ENCODE results near the gene AK9. TPM values are rescaled to one million over a fixed set of nuclear protein-coding genes. Genes with fewer than 3 reads are reported as not detected.

AK9 gene
- total and polyA plus RNA-seq, 2 of the 4 experiments (the other 2 are of a cell fraction): 1.7 to 1.8 TPM

- POLR2A ChIA-PET (ENCODE audit: unreplicated experiment): no interaction called here
- no peak; the same call in 1 of the 2 replicates for ATAC-seq (ENCODE audit: low read depth)
- 9% methylated on average over 9 of the region's 38 CpGs; no CpG with 5 or more reads in 1 of the 2 experiments for WGBS, 2 experiments (ENCODE audit: extremely low coverage in 2 of 2, insufficient read length in 1 of 2)
Measured at GRCh38 chr6:109456111-109456583, 234.9 kb downstream of the AK9 start.

More at GRCh38 chr6:109456111-109456583, 234.9 kb downstream of the AK9 start:
- no peak overlapping the region for H2BK20ac ChIP-seq (ENCODE audit: low read depth, low read length)
- no TSS peak for BruUV-seq (replicated peaks)
- H3K4me2 ChIP-seq (ENCODE audit: low read depth, low read length): peak overlapping the region; percentile 86
- peaks cover 21% of the 10 kb centered on the region for H3K36me3 ChIP-seq (ENCODE audit: control insufficient read depth, insufficient read depth, low read length)
- H2AK5ac ChIP-seq (ENCODE audit: low read depth, low read length): 0 out of 2 replicates have a peak overlapping the region, but pooled peaks have one; percentile 64
- in situ Hi-C loops (cut with MboI; ENCODE audit: low sequenced_read_pairs): no loop called here
- no peak for DNase-seq
- peak overlapping the region; percentile 40 for H4K5ac ChIP-seq (ENCODE audit: low read depth, low read length)
- peak overlapping the region; percentile 65 for H2BK5ac ChIP-seq (ENCODE audit: low read depth, low read length, poor library complexity, severe bottlenecking)
- intact Hi-C loops (cut with micrococcal nuclease): no loop called here
- H2AK9ac ChIP-seq (replicated peaks; ENCODE audit: low read depth, low read length, poor library complexity): peak overlapping the region; percentile 98
- CTCF ChIA-PET: interaction anchor here (0.6 to 1.0 kb wide), 2 partner anchors 10 to 14 kb away, joined by 3 read pairs; no protein-coding TSS in a partner anchor
- H2BK120ac ChIP-seq (ENCODE audit: low read depth, low read length): peak overlapping the region; percentile 38
- H3K23ac ChIP-seq (ENCODE audit: low read depth, low read length): peak overlapping the region; percentile 70
- H3K9me3 ChIP-seq (ENCODE audit: control insufficient read depth, insufficient read depth, low read length): no peaks in the 10 kb centered on the region
- H3K9ac ChIP-seq (ENCODE audit: low read depth, low read length): peak overlapping the region; percentile 47
- dilution Hi-C loops (cut with HindIII; ENCODE audit: low sequenced_read_pairs, unreplicated experiment): no loop called here
- H3K56ac ChIP-seq (ENCODE audit: extremely low read depth, insufficient read depth, low read length): peak overlapping the region; percentile 5; the same call in 1 of the 2 replicates
- peak overlapping the region; percentile 98 for H3K4me3 ChIP-seq (ENCODE audit: insufficient read depth, low read depth, low read length)
- peaks cover 17% of the 10 kb centered on the region for H3K9me1 ChIP-seq (ENCODE audit: insufficient read depth, low read length)
- peak overlapping the region; percentile 37 for H3K27ac ChIP-seq (ENCODE audit: insufficient read depth, low read length)
- peak overlapping the region; percentile 84 for H3K14ac ChIP-seq (replicated peaks; ENCODE audit: low read depth, low read length)
- H4K20me1 ChIP-seq (ENCODE audit: insufficient read depth, low read length): no peaks in the 10 kb centered on the region
- no peaks in the 10 kb centered on the region for H3K27me3 ChIP-seq (ENCODE audit: control insufficient read depth, insufficient read depth, low read length)
- peak overlapping the region; percentile 91 to 97 for H4K8ac ChIP-seq (ENCODE audit: low read depth in 2 of 2, low read length in 2 of 2)
- peak overlapping the region; percentile 98 for H2AFZ ChIP-seq (replicated peaks; ENCODE audit: low read length, poor library complexity)
- peak overlapping the region; percentile 82 for H3K4ac ChIP-seq (ENCODE audit: low read depth, low read length)
- H2BK15ac ChIP-seq (ENCODE audit: low read depth, low read length): 0 out of 3 replicates have a peak overlapping the region, but pooled peaks have one; percentile 11
- peaks cover 11% of the 10 kb centered on the region for H3K4me1 ChIP-seq (ENCODE audit: control insufficient read depth, insufficient read depth, low read length)
- TF ChIP-seq CHD1 (IDR thresholded peaks at IDR 0.05; ENCODE audit: low read depth, low read length): no peak
- no peak for TF ChIP-seq BHLHE40 (IDR thresholded peaks at IDR 0.05; ENCODE audit: low read depth, low read length)
- no peak for TF ChIP-seq RFX5 (IDR thresholded peaks at IDR 0.05; ENCODE audit: low read depth, low read length)
- no peak for TF ChIP-seq MXI1 (IDR thresholded peaks at IDR 0.05; ENCODE audit: borderline replicate concordance, low read depth, low read length)
- TF ChIP-seq, protein P1, sequence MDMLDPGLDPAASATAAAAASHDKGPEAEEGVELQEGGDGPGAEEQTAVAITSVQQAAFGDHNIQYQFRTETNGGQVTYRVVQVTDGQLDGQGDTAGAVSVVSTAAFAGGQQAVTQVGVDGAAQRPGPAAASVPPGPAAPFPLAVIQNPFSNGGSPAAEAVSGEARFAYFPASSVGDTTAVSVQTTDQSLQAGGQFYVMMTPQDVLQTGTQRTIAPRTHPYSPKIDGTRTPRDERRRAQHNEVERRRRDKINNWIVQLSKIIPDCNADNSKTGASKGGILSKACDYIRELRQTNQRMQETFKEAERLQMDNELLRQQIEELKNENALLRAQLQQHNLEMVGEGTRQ (IDR thresholded peaks at IDR 0.05; ENCODE audit: low read depth, low read length): no peak
- no peak for TF ChIP-seq MAFK (IDR thresholded peaks at IDR 0.05; ENCODE audit: low read depth, low read length)
- no peak for TF ChIP-seq FOS (IDR thresholded peaks at IDR 0.05; ENCODE audit: low read depth, low read length)
- TF ChIP-seq NFE2L2 (IDR thresholded peaks at IDR 0.05; ENCODE audit: low read depth, low read length): no peak
- TF ChIP-seq RAD21 (IDR thresholded peaks at IDR 0.05; ENCODE audit: low read length): no peak
- no peak for TF ChIP-seq POLR2A (IDR thresholded peaks at IDR 0.05; ENCODE audit: low read depth, low read length)
- TF ChIP-seq RCOR1 (IDR thresholded peaks at IDR 0.05; ENCODE audit: insufficient replicate concordance, low read length): no peak
- no peak for TF ChIP-seq SMC3 (IDR thresholded peaks at IDR 0.05; ENCODE audit: low read depth, low read length)
- no peak for TF ChIP-seq MAZ (IDR thresholded peaks at IDR 0.05; ENCODE audit: borderline replicate concordance, low read depth, low read length)
- TF ChIP-seq, protein P2, sequence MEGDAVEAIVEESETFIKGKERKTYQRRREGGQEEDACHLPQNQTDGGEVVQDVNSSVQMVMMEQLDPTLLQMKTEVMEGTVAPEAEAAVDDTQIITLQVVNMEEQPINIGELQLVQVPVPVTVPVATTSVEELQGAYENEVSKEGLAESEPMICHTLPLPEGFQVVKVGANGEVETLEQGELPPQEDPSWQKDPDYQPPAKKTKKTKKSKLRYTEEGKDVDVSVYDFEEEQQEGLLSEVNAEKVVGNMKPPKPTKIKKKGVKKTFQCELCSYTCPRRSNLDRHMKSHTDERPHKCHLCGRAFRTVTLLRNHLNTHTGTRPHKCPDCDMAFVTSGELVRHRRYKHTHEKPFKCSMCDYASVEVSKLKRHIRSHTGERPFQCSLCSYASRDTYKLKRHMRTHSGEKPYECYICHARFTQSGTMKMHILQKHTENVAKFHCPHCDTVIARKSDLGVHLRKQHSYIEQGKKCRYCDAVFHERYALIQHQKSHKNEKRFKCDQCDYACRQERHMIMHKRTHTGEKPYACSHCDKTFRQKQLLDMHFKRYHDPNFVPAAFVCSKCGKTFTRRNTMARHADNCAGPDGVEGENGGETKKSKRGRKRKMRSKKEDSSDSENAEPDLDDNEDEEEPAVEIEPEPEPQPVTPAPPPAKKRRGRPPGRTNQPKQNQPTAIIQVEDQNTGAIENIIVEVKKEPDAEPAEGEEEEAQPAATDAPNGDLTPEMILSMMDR (conservative IDR thresholded peaks at IDR 0.05; ENCODE audit: low read depth, low read length): no peak
- no peak for TF ChIP-seq CEBPB (IDR thresholded peaks at IDR 0.05; ENCODE audit: low read depth, low read length)
- TF ChIP-seq ELK1 (IDR thresholded peaks at IDR 0.05; ENCODE audit: borderline replicate concordance, low read depth, low read length): no peak
- peak overlapping the region; percentile 75 for H4K91ac ChIP-seq (ENCODE audit: insufficient read depth, low read depth, low read length)
- peak overlapping the region; percentile 24; the same call in 1 of the 2 replicates for H3K18ac ChIP-seq (ENCODE audit: low read depth, low read length)
- peaks cover 23 to 61% of the 10 kb centered on the region in 2 experiments for H3K79me1 ChIP-seq (ENCODE audit: low read depth in 1 of 2, low read length in 2 of 2)
